Dedifferentiated amniotic fluid mesenchymal stem cell (primary cell): ENCODE results near the gene S100A3.
"Not testable (repeated sequence)": the region's sequence is repeated elsewhere in the genome, so short reads cannot be mapped to it uniquely, and the experiment has no call there.

ENCODE experiments used
- DNase-seq: peaks from one replicate; pipeline ENCODE4 v3.0.0-alpha.2; 2016; ENCODE audit errors: extremely low spot score

Gene S100A3

GRCh38 chr1:153569465-153569864 lies 20.4 kb upstream of the S100A3 start:
- DNase-seq, result peak; percentile 4

DNA sequence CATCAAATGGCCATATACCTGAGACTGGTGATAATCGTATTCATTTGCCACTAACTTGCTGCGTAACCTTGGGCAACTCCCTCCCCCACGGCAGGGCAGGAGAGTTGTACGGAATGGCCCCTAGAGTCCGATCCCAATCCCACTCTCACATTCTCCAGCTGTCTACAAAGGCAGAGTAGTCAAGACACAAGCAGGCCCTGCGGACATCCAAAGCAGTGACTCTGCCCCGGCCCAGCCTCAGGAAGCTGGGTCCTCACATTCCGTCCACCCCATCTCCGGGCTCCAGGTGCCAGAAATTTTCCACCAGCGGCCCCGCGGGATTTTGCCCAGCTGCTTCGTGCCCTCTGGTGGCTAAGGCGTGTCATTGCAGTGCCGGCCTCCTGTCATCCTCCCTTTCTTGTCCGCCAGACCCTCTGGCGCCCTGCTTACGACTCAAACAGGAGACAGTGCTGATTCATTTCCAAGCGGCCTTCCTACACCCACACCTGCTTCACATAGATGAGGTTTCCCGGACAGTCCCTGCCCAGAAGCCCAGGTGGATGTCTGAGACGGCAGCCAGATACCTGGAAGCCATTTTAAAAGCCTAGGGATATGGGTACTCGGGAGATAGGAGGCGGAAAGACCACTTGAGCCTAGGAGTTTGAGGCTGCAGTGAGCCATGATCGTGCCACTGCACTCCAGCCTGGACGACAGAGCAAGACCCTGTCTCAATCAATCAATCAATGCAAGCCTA lies 19.5 kb upstream of the S100A3 start:
- DNase-seq, result peak; percentile 84

GRCh38 chr1:153567621-153568366 lies 18.7 kb upstream of the S100A3 start:
- DNase-seq, result peak; percentile 13

- peak; percentile 98 for DNase-seq
Observed at GRCh38 chr1:153566414-153567371, 17.6 kb upstream of the S100A3 start.

DNA sequence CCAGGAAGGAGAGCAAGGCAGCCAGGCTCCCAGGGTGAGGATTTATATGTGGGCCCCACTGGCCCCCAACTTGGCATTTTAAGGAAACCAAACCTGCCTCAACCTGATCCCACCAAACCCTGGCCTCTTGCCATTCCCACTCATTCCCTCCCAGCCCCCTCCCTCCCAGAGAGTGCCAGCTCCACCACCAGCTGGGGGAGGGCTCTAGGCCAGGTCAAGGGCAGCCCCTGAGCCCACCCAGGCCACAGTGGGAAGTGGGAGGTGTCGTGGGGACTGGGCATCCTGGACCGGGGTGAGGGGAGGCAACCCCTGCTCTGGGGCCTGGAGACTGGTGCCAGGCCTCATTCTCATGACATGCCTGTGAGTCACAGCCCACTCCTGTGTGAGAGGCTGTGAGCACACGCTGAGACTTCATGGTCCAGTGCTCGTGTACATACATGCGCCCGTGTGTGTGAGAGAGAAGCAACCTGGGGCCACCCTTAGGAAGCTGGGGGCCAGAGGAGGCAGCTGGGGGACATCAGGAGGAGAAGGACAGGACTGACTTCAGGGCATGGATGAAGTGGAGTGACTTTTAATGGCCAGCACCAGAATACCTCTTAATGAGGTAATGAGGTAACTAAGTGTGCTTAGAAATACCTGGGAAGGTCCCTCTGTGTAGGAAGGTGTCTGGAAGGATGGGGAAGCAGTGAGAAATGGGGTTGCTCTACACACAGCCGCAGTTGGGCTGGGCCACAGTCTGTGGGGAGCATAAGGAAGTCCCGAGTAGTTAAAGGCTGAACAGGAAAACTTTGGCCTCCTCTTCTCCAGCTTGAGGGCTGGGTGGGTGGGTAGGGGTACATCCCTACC lies 16.7 kb upstream of the S100A3 start, which contains the start of gene S100A2:
Gene S100A2 (minus strand): TSS at position 316 of the 846 bp plus-strand sequence. CDS start 1,967 bp downstream, outside the sequence.
- DNase-seq, result peak; percentile 89

- no peak for DNase-seq
Observed at GRCh38 chr1:153563991-153564390, 14.9 kb upstream of the S100A3 start.

DNA sequence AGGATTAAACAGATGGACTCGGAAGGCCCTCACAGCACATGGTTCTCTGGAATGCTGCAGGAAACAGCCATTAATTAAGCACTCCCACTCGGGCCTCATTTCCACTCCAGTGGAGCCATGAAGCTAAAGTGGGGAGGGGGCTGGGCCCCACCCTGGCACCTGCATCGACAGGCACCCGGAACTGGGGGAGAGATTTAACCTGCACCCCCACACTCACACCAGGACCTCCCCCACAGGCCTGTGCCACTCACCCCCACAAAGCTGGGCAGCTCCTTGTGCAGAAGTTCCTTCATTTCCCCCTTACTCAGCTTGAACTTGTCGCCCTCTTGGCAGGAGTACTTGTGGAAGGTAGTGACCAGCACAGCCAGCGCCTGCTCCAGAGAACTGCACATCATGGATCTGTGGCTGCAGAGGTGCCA lies 14.4 kb upstream of the S100A3 start:
- no peak for DNase-seq

GRCh38 chr1:153562021-153562420 lies 13.0 kb upstream of the S100A3 start:
- not testable (repeated sequence) for DNase-seq

DNA sequence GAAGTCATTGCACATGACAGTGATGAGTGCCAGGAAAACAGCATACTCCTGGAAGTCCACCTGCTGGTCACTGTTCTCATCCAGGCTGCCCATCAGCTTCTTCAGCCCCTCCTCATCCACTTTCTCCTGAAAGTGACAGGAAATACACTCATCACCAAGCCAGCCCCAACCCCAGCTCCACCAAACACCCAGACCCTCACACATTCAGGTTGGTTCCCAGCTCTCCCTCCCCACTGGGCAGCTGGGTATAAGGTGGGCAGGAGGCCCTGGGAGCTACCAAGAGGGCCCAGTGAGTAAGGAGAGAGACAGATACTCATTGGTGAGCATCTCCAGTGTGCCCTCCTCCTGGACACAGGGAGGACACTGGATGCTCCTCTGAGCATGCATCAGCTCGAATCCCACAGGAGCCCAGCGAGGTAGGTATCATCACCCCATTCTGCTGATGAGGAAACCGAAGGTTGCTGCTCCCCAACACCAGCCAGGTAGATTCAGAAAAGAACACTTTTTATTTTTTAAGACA lies 12.5 kb upstream of the S100A3 start:
- no peak for DNase-seq

DNA sequence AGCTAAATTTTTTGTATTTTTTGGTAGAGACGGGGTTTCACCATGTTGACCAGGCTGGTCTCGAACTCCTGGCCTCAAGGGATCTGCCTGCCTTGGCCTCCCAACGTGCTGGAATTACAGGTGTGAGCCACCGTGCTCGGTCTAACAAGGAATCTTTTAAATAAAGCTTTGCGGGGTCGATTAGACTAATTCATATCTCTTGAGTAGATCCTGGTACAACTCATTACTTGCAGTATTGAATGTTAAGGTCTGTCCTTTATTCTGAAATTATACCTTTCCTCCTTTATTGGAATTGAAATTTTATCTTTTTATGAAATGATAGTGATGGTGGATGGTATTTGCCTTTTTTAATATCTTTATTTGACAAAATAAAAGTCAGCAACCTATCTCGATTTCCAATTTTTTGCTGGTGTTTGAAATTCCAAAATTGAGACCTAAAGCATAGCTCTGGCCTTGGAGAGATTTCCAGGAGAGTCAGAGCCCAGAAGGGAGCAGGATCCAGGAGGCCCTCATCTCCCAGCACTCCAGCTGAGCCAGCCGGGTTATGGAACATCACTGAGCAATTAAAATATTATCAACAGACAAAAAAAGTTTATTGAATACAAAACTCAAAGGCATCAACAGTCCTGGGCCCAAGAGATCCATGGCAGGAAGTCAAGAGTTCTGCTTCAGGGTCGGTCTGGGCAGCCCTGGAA lies 11.9 kb upstream of the S100A3 start:
- no peak for DNase-seq

- DNase-seq, result no peak
Observed at GRCh38 chr1:153560241-153560640, 11.2 kb upstream of the S100A3 start.

DNA sequence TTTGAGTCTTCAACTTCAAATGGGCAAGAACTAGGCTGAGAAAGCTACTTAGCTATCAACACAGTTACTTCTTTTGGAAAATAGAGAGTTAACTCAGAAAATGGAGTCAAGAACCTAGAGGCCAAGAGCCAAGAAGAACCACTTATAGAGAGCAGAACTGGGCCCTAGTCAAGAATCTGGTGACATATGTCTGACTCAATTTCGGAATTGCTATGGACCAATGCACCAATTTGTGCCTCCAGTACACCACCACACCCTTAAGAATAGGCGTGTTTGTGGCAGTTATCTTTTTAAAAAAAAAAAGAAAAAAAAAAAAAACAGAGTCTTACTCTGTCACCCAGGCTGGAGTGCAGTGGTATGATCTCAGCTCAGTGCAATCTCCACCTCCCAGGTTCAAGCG lies 8.8 kb upstream of the S100A3 start:
- DNase-seq, result no peak

GRCh38 chr1:153556348-153556747 lies 7.3 kb upstream of the S100A3 start:
- no peak for DNase-seq

- no peak for DNase-seq
Observed at GRCh38 chr1:153553830-153554541, 4.9 kb upstream of the S100A3 start.

GRCh38 chr1:153553096-153553495 lies 4.0 kb upstream of the S100A3 start:
- no peak for DNase-seq

DNA sequence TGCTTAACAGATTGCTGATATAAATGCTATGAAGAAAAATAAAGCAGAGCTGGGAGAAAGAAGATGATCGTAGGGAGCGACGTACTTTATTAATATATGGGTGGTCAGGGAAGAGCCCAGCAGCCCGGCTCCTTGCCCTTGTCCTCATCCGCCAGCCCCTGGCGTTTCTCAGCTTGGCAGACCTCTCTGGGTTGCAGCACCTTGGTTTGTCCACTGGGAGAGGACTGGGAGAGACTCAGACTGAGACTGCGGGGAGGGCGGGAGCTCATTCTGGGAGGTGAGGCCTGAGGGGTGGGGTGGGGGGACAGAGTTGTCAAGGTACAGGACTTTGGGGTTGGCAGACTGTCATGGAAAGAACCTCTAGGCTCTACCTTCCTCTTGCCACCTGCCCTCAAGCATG lies 3.3 kb upstream of the S100A3 start:
- no peak for DNase-seq

DNA sequence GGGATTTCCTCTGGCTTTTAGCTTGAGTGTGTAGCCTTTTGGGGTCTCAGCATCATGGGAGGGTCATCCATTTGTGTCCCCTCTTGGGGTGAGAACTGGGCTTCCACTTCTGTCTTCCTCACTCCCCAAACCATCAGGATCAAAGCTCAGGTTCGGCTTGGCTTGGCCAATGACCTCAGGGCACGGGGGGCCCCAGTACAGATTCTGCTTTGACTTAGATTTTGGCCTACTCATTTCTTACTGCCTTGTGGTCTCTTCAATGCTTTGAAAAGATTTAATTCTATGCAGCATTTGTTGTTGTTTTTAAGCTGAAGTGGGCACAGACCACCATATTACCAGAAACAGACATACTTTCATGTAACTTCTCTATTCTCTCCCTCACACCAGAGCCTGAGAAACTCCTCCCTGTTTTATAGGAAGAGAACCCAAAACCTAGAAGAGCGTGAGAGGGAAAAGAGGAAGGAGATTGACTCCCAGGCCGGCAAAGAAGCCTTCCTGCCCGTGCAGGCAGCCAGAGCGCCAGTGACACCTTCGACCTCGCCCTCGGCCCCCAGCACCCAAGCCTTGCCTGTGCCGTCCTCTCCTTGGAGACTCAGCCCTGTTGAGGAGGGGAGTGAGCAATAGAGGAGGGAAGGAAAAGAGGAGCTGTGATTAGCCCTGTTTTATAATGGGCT lies 1.9 kb upstream of the S100A3 start:
- DNase-seq, result no peak

DNA sequence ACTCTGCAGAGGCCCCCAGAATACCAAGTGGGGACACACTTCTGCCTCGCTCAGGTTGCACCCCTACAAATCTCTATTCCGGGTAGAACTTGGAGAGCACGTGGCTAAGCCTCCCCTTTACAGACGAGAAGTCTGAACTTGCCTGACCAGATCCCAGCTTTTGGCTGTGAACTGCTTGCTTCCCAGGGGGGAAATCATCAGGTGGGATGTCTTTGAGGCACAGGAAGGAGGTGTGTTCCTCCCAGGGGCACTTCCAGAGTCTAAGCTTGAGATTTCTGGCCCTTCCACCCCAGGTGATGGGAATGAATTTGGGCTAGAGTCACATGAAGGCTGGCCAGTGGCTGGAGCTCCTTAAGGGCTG lies 1.3 kb upstream of the S100A3 start:
- DNase-seq, result no peak
